Hepatocyte (in vitro differentiated cells): ENCODE results near the gene DUOXA2. TPM values are rescaled to one million over a fixed set of nuclear protein-coding genes. Genes with fewer than 3 reads are reported as not detected.
A peak's percentile ranks its signal among the peaks of the same experiment; 100 is the strongest.

Experiments
- DNase-seq: peaks from one replicate; pipeline ENCODE4 v3.0.0-alpha.2; 2016; ENCODE audit warnings: low spot score
- H2AFZ ChIP-seq: fragments of 200-600 bp; sonication (generic); 2 replicates; pipeline ENCODE4 v1.6.0; 2016; ENCODE audit warnings: antibody characterized with exemption, mild to moderate bottlenecking
- H3K27ac ChIP-seq: fragments of 200-600 bp; sonication (generic); 2 replicates; pipeline ENCODE4 v1.5.1; 2016; ENCODE audit warnings: mild to moderate bottlenecking
- H3K27me3 ChIP-seq: fragments of 200-600 bp; sonication (generic); 2 replicates; pipeline ENCODE4 v1.6.1; 2016
- H3K36me3 ChIP-seq: fragments of 200-600 bp; sonication (generic); replicated peaks from 2 replicates; pipeline ENCODE4 v1.5.1; 2016; ENCODE audit warnings: low read depth; ENCODE audit not compliant: insufficient read depth
- H3K4me1 ChIP-seq: fragments of 200-600 bp; sonication (generic); 2 replicates; pipeline ENCODE4 v1.5.1; 2016; ENCODE audit warnings: mild to moderate bottlenecking, moderate library complexity; ENCODE audit not compliant: insufficient read depth
- H3K4me2 ChIP-seq: fragments of 200-600 bp; sonication (generic); 2 replicates; pipeline ENCODE4 v1.6.0; 2016
- H3K4me3 ChIP-seq: fragments of 200-600 bp; sonication (generic); 2 replicates; pipeline ENCODE4 v1.5.1; 2016; ENCODE audit warnings: mild to moderate bottlenecking
- H3K79me2 ChIP-seq: fragments of 200-600 bp; sonication (generic); 2 replicates; pipeline ENCODE4 v1.6.0; 2017; ENCODE audit warnings: mild to moderate bottlenecking
- H3K9me2 ChIP-seq: fragments of 200-600 bp; sonication (generic); replicated peaks from 2 replicates; pipeline ENCODE4 v1.6.0; 2017; ENCODE audit warnings: mild to moderate bottlenecking; ENCODE audit not compliant: insufficient read depth
- H3K9me3 ChIP-seq: fragments of 200-600 bp; sonication (generic); 2 replicates; pipeline ENCODE4 v1.5.1; 2016; ENCODE audit warnings: low read depth, mild to moderate bottlenecking
- H4K20me1 ChIP-seq: fragments of 200-600 bp; sonication (generic); 2 replicates; pipeline ENCODE4 v1.6.0; 2016; ENCODE audit warnings: mild to moderate bottlenecking; ENCODE audit not compliant: insufficient read depth, poor library complexity, severe bottlenecking
- CTCF ChIP-seq: fragments of 200-600 bp; sonication (generic); IDR thresholded peaks from 2 replicates; pipeline ENCODE4 v1.5.1; 2016; ENCODE audit warnings: antibody characterized with exemption, mild to moderate bottlenecking; ENCODE audit not compliant: poor library complexity
- EZH2 ChIP-seq: fragments of 200-600 bp; sonication (generic); IDR thresholded peaks from 2 replicates; pipeline ENCODE4 v1.6.1; 2016; ENCODE audit warnings: antibody characterized with exemption, mild to moderate bottlenecking, borderline replicate concordance
- EZH2phosphoT487 ChIP-seq: fragments of 200-600 bp; sonication (generic); IDR thresholded peaks from one replicate; pipeline ENCODE4 v1.6.1; 2018; ENCODE audit warnings: antibody characterized with exemption, mild to moderate bottlenecking, low read depth, moderate library complexity; ENCODE audit not compliant: unreplicated experiment, severe bottlenecking
- WGBS: methylation state at CpG from one replicate; pipeline ENCODE4 v1.1.6; 2016; ENCODE audit warnings: low lambda C conversion rate; ENCODE audit errors: missing lambda C conversion rate; 5-methylcytosine and 5-hydroxymethylcytosine counted together
- polyA plus RNA-seq: library from polyadenylated mRNA; unstranded; fragments of >200 nt; fragmentation: Nextera tagmentation; extraction: Ambion mirVana; gene quantifications from 2 replicates; pipeline ENCODE4 v1.2.1, GENCODE V29; 2016
- total RNA-seq: library from RNA; depleted of rRNA; stranded (reverse); fragments of >200 nt; gene quantifications from 2 replicates; pipeline ENCODE4 v1.2.3, GENCODE V29; 2014

DUOXA2 gene
- total and polyA plus RNA-seq, 2 experiments from 2014 or later, result 13.8 to 35.8 TPM

GRCh38 chr15:45165536-45165935 lies 51.4 kb downstream of the DUOXA2 start:
- H3K4me3 ChIP-seq, result no peak overlapping the region
- no peaks in the 10 kb centered on the region for H3K9me2 ChIP-seq
- H3K4me2 ChIP-seq, result no peak overlapping the region
- H3K4me1 ChIP-seq, result peaks cover 28% of the 10 kb centered on the region
- 92% methylated on average over 5 of the region's 5 CpGs for WGBS
- H3K27me3 ChIP-seq, result no peaks in the 10 kb centered on the region
- H3K36me3 ChIP-seq, result no peaks in the 10 kb centered on the region
- H4K20me1 ChIP-seq, result no peaks in the 10 kb centered on the region
- H3K79me2 ChIP-seq, result peaks cover 8% of the 10 kb centered on the region
- no peaks in the 10 kb centered on the region for H3K9me3 ChIP-seq
- no peak overlapping the region for H3K27ac ChIP-seq
- no peak for TF ChIP-seq EZH2phosphoT487
- TF ChIP-seq CTCF, result no peak
- no peak for TF ChIP-seq EZH2
- H2AFZ ChIP-seq, result no peak overlapping the region
- DNase-seq, result no peak

- Histone ChIP-seq H3K9me3 (no peaks in the 10 kb centered on the region), H3K79me2 (peaks cover 8% of the 10 kb centered on the region), H3K4me1 (peaks cover 28% of the 10 kb centered on the region), H3K9me2 (no peaks in the 10 kb centered on the region), H3K27ac (peak overlapping the region; percentile 95), H4K20me1 (no peaks in the 10 kb centered on the region), H2AFZ (peak overlapping the region; percentile 78), H3K27me3 (no peaks in the 10 kb centered on the region), H3K36me3 (no peaks in the 10 kb centered on the region), H3K4me2 (peak overlapping the region; percentile 76), H3K4me3 (peak overlapping the region; percentile 86)
- TF ChIP-seq EZH2 (no peak), CTCF (peak; percentile 61), EZH2phosphoT487 (no peak)
- peak; percentile 91 for DNase-seq
- 2% methylated on average over 38 of the region's 79 CpGs for WGBS
Observed at GRCh38 chr15:45166834-45167630, 52.9 kb downstream of the DUOXA2 start.

- no peaks in the 10 kb centered on the region for H3K36me3 ChIP-seq
- H3K27me3 ChIP-seq, result no peaks in the 10 kb centered on the region
- H3K79me2 ChIP-seq, result peaks cover 8% of the 10 kb centered on the region
- H3K9me3 ChIP-seq, result no peaks in the 10 kb centered on the region
- peak overlapping the region; percentile 95 for H3K27ac ChIP-seq
- WGBS, result 71% methylated on average over 9 of the region's 9 CpGs
- H3K9me2 ChIP-seq, result no peaks in the 10 kb centered on the region
- H4K20me1 ChIP-seq, result no peaks in the 10 kb centered on the region
- DNase-seq, result no peak
- peak overlapping the region; percentile 78 for H2AFZ ChIP-seq
- H3K4me1 ChIP-seq, result peaks cover 24% of the 10 kb centered on the region
- peak overlapping the region; percentile 76 for H3K4me2 ChIP-seq
- TF ChIP-seq EZH2, result no peak
- TF ChIP-seq CTCF, result no peak
- TF ChIP-seq EZH2phosphoT487, result no peak
- peak overlapping the region; percentile 86 for H3K4me3 ChIP-seq
Observed at GRCh38 chr15:45167631-45168205, 53.6 kb downstream of the DUOXA2 start.

Other genes starting within 250 kb of the DUOXA2 start
- gene TERB2, start 157.6 kb upstream of the DUOXA2 start, total RNA-seq, result not detected in 2 replicates
- gene TERB2, start 157.6 kb upstream of the DUOXA2 start, polyA plus RNA-seq, result 0.19 TPM in 1 of 2 replicates, not detected in the other
- 112 and 116 TPM in 2 replicates for gene SORD, start 91.1 kb upstream of the DUOXA2 start, total RNA-seq
- 63.0 and 81.8 TPM in 2 replicates for gene SORD, start 91.1 kb upstream of the DUOXA2 start, polyA plus RNA-seq
- gene DUOX2, start 154 bp upstream of the DUOXA2 start, total RNA-seq, result 34.2 and 37.4 TPM in 2 replicates
- gene DUOX2, start 154 bp upstream of the DUOXA2 start, polyA plus RNA-seq, result 21.4 and 25.8 TPM in 2 replicates
- 7.5 and 10.9 TPM in 2 replicates for gene DUOXA1, start 15.6 kb downstream of the DUOXA2 start, total RNA-seq
- gene DUOXA1, start 15.6 kb downstream of the DUOXA2 start, polyA plus RNA-seq, result 6.3 and 15.2 TPM in 2 replicates
- 3.3 and 3.8 TPM in 2 replicates for gene DUOX1, start 15.7 kb downstream of the DUOXA2 start, total RNA-seq
- gene DUOX1, start 15.7 kb downstream of the DUOXA2 start, polyA plus RNA-seq, result 4.3 and 7.7 TPM in 2 replicates
- 12.0 and 13.3 TPM in 2 replicates for gene SHF, start 73.6 kb downstream of the DUOXA2 start, total RNA-seq
- gene SHF, start 73.6 kb downstream of the DUOXA2 start, polyA plus RNA-seq, result 13.9 and 15.0 TPM in 2 replicates
- gene SLC28A2, start 137.9 kb downstream of the DUOXA2 start, total RNA-seq, result 1.5 and 1.8 TPM in 2 replicates
- 0.29 and 1.5 TPM in 2 replicates for gene SLC28A2, start 137.9 kb downstream of the DUOXA2 start, polyA plus RNA-seq